ENCODE data around the gene AADAC.

- TF ChIP-seq CTCF (IDR thresholded peaks at IDR 0.05; ENCODE audit: borderline replicate concordance, extremely low read depth, low read length, poor library complexity, severe bottlenecking) = no peak
- no peak for TF ChIP-seq EZH2 (IDR thresholded peaks at IDR 0.05; ENCODE audit: borderline replicate concordance, low read depth, low read length, severe bottlenecking)
Observed at GRCh38 chr3:151772825-151773480, 41.0 kb upstream of the AADAC start.

Measured in DND-41 (cell line).